Colonic mucosa (tissue), 4 donors: ENCODE results near the gene AKT3. TPM values are rescaled to one million over a fixed set of nuclear protein-coding genes. Genes with fewer than 3 reads are reported as not detected.

Source experiments
- DNase-seq: peaks from one replicate; pipeline ENCODE4 v3.0.0-alpha.2; 2020
- H3K27ac ChIP-seq: fragments of 200-600 bp; one replicate; pipeline ENCODE4 v1.8.0; 2021
- H3K27me3 ChIP-seq: fragments of 200-600 bp; one replicate; pipeline ENCODE4 v1.8.0; 2021
- H3K36me3 ChIP-seq: fragments of 200-600 bp; one replicate; pipeline ENCODE4 v1.8.0; 2021
- H3K4me1 ChIP-seq: fragments of 200-600 bp; one replicate; pipeline ENCODE4 v1.8.0; 2021; ENCODE audit warnings: mild to moderate bottlenecking
- H3K4me3 ChIP-seq: fragments of 200-600 bp; one replicate; pipeline ENCODE4 v1.8.0; 2021
- H3K9ac ChIP-seq, 2 donors: one replicate each; pipeline ENCODE4 v1.7.0; 2013; ENCODE audit warnings: control low read depth in 2 of 2, low read depth in 2 of 2, low read length in 2 of 2
- H3K9me3 ChIP-seq: fragments of 200-600 bp; one replicate; pipeline ENCODE4 v1.8.0; 2021
- CTCF ChIP-seq: fragments of 200-600 bp; IDR thresholded peaks from one replicate; pipeline ENCODE4 v1.8.0; 2022; ENCODE audit warnings: antibody characterized with exemption, mild to moderate bottlenecking
- intact Hi-C: fragments of 100-400 bp; cut with DNase I; formaldehyde crosslinking; loops from one replicate; pipeline ENCODE4 v1.14.1; 2022
- total RNA-seq, 2 donors: library from RNA; stranded (reverse); fragmentation: NEBNext Ultra II Directional in 1 of 2; extraction: Animal tissue kit (Norgen Biotek cat#: 25700) in 1 of 2; gene quantifications; one replicate each; pipeline ENCODE4 v1.2.1, GENCODE V29; 2021
- donor health status: healthy.
- donor health status: DM: no; HTN: no; CAD: no.
- donor health status: DM: no; HTN: no; CAD: no.

The AKT3 gene
- total RNA-seq, 2 donors from 2014 or later: 6.0 to 21.3 TPM

- no peak for TF ChIP-seq CTCF
- intact Hi-C loops: no loop called here
- H3K27ac ChIP-seq: no peak overlapping the region
- no peak for DNase-seq
- H3K4me1 ChIP-seq: no peaks in the 10 kb centered on the region
- H3K4me3 ChIP-seq: no peak overlapping the region
- H3K36me3 ChIP-seq: no peaks in the 10 kb centered on the region
- H3K27me3 ChIP-seq: no peaks in the 10 kb centered on the region
- H3K9me3 ChIP-seq: no peaks in the 10 kb centered on the region
- no peak overlapping the region for H3K9ac ChIP-seq
These were observed 277.1 kb downstream of the AKT3 start for GRCh38 chr1:243572940-243573339.

GRCh38 chr1:243568793-243569192, 281.2 kb downstream of the AKT3 start:
- no peak overlapping the region for H3K27ac ChIP-seq
- intact Hi-C loops: no loop called here
- no peak for DNase-seq
- no peaks in the 10 kb centered on the region for H3K9me3 ChIP-seq
- H3K4me3 ChIP-seq: no peak overlapping the region
- H3K27me3 ChIP-seq: no peaks in the 10 kb centered on the region
- no peak overlapping the region for H3K9ac ChIP-seq
- no peak for TF ChIP-seq CTCF
- H3K36me3 ChIP-seq: no peaks in the 10 kb centered on the region
- no peaks in the 10 kb centered on the region for H3K4me1 ChIP-seq

- no peak overlapping the region for H3K27ac ChIP-seq
- intact Hi-C loops: no loop called here
- no peaks in the 10 kb centered on the region for H3K4me1 ChIP-seq
These were observed 285.2 kb downstream of the AKT3 start for GRCh38 chr1:243564814-243565213.

GRCh38 chr1:243563732-243564131, 286.3 kb downstream of the AKT3 start:
- H3K9ac ChIP-seq: no peak overlapping the region
- TF ChIP-seq CTCF: no peak
- no peak overlapping the region for H3K27ac ChIP-seq
- DNase-seq: no peak
- intact Hi-C loops: no loop called here
- no peak overlapping the region for H3K4me3 ChIP-seq
- H3K36me3 ChIP-seq: no peaks in the 10 kb centered on the region
- no peaks in the 10 kb centered on the region for H3K4me1 ChIP-seq
- no peaks in the 10 kb centered on the region for H3K9me3 ChIP-seq
- H3K27me3 ChIP-seq: no peaks in the 10 kb centered on the region

More at GRCh38 chr1:243564814-243565213, 285.2 kb downstream of the AKT3 start:
- no peak overlapping the region for H3K9ac ChIP-seq
- no peaks in the 10 kb centered on the region for H3K36me3 ChIP-seq
- no peaks in the 10 kb centered on the region for H3K27me3 ChIP-seq
- no peaks in the 10 kb centered on the region for H3K9me3 ChIP-seq
- TF ChIP-seq CTCF: no peak
- no peak overlapping the region for H3K4me3 ChIP-seq
- no peak for DNase-seq

- intact Hi-C loops: no loop called here
- Histone ChIP-seq H3K9me3 (no peaks in the 10 kb centered on the region), H3K9ac (no peak overlapping the region), H3K4me1 (no peaks in the 10 kb centered on the region), H3K4me3 (no peak overlapping the region), H3K36me3 (no peaks in the 10 kb centered on the region), H3K27ac (no peak overlapping the region), H3K27me3 (no peaks in the 10 kb centered on the region)
- TF ChIP-seq CTCF: no peak
- no peak for DNase-seq
These were observed 287.6 kb downstream of the AKT3 start for GRCh38 chr1:243562473-243562872.
